Measurements from ENCODE around the gene CPA4. TPM values are rescaled to one million over a fixed set of nuclear protein-coding genes. Genes with fewer than 3 reads are reported as not detected.

The CPA4 gene
- total RNA-seq, 6 donors from 2014 or later, result 0.20 to 0.34 TPM; not detected in 4

GRCh38 chr7:130329681-130330080, 36.7 kb downstream of the CPA4 start:
- Histone ChIP-seq H3K27ac (no peak overlapping the region), H3K4me3 (no peak overlapping the region), H3K36me3 (no peaks in the 10 kb centered on the region), H3K4me1 (no peaks in the 10 kb centered on the region), H3K9me3 (no peaks in the 10 kb centered on the region), H3K27me3 (no peaks in the 10 kb centered on the region)
- DNase-seq (no peak), ATAC-seq (ENCODE audit: low FRiP score in 2 of 2) (no peak)
- 77 to 82% methylated on average over 3 of the region's 3 CpGs for WGBS, 2 donors
- TF ChIP-seq CTCF (IDR thresholded peaks at IDR 0.05), result no peak
- TF ChIP-seq EP300 (IDR thresholded peaks at IDR 0.05), result no peak
- TF ChIP-seq POLR2A (IDR thresholded peaks at IDR 0.05), result no peak
- TF ChIP-seq POLR2AphosphoS5 (IDR thresholded peaks at IDR 0.05), result no peak

- no peak for TF ChIP-seq POLR2A (IDR thresholded peaks at IDR 0.05)
- TF ChIP-seq POLR2AphosphoS5 (IDR thresholded peaks at IDR 0.05), result no peak
- TF ChIP-seq CTCF (IDR thresholded peaks at IDR 0.05), result no peak
- no peak for TF ChIP-seq EP300 (IDR thresholded peaks at IDR 0.05)
- Histone ChIP-seq H3K36me3 (no peaks in the 10 kb centered on the region), H3K27ac (no peak overlapping the region), H3K9me3 (no peaks in the 10 kb centered on the region), H3K27me3 (no peaks in the 10 kb centered on the region), H3K4me3 (no peak overlapping the region), H3K4me1 (no peaks in the 10 kb centered on the region)
- WGBS, 2 donors, result 92 to 96% methylated on average over 4 of the region's 4 CpGs
- DNase-seq, result no peak
- no peak for ATAC-seq (ENCODE audit: low FRiP score in 2 of 2)
Observed at GRCh38 chr7:130332259-130333053, 39.5 kb downstream of the CPA4 start.

GRCh38 chr7:130333832-130334231, 40.9 kb downstream of the CPA4 start:
- Histone ChIP-seq H3K36me3 (no peaks in the 10 kb centered on the region), H3K27ac (no peak overlapping the region), H3K4me1 (no peaks in the 10 kb centered on the region), H3K9me3 (no peaks in the 10 kb centered on the region), H3K4me3 (no peak overlapping the region), H3K27me3 (no peaks in the 10 kb centered on the region)
- DNase-seq (no peak), ATAC-seq (ENCODE audit: low FRiP score in 2 of 2) (peak in 1 of 2 donors; percentile 43)
- no peak for TF ChIP-seq POLR2AphosphoS5 (IDR thresholded peaks at IDR 0.05)
- no peak for TF ChIP-seq CTCF (IDR thresholded peaks at IDR 0.05)
- TF ChIP-seq POLR2A (IDR thresholded peaks at IDR 0.05), result no peak
- no peak for TF ChIP-seq EP300 (IDR thresholded peaks at IDR 0.05)
- WGBS, 2 donors, result 74 to 91% methylated on average over 2 of the region's 2 CpGs

GRCh38 chr7:130334274-130334673, 41.3 kb downstream of the CPA4 start:
- Histone ChIP-seq H3K36me3 (no peaks in the 10 kb centered on the region), H3K4me3 (no peak overlapping the region), H3K27ac (no peak overlapping the region), H3K4me1 (no peaks in the 10 kb centered on the region), H3K9me3 (no peaks in the 10 kb centered on the region), H3K27me3 (no peaks in the 10 kb centered on the region)
- DNase-seq (no peak), ATAC-seq (ENCODE audit: low FRiP score in 2 of 2) (peak in 1 of 2 donors; percentile 48)
- 62 to 66% methylated on average over 6 of the region's 6 CpGs for WGBS, 2 donors
- TF ChIP-seq POLR2A (IDR thresholded peaks at IDR 0.05) (no peak), CTCF (IDR thresholded peaks at IDR 0.05) (no peak), EP300 (IDR thresholded peaks at IDR 0.05) (no peak), POLR2AphosphoS5 (IDR thresholded peaks at IDR 0.05) (no peak)

Measured in upper lobe of left lung (tissue), 6 donors.